Measurements from ENCODE around the gene IFITM5.

IFITM5 gene

GRCh38 chr11:293852-294661, 5.3 kb downstream of the IFITM5 start:
- in situ Hi-C loops (cut with MboI; ENCODE audit: low pct_unique_long_range_greater_than_20kb, low sequenced_read_pairs, unreplicated experiment) = no loop called here
- no peak for TF ChIP-seq CTCF (IDR thresholded peaks at IDR 0.05; ENCODE audit: extremely low read depth, insufficient read depth, missing control alignments)
- no peak for DNase-seq (ENCODE audit: low spot score)

- no peak for TF ChIP-seq CTCF (IDR thresholded peaks at IDR 0.05; ENCODE audit: extremely low read depth, insufficient read depth, missing control alignments)
- DNase-seq (ENCODE audit: low spot score) = no peak
- in situ Hi-C loops (cut with MboI; ENCODE audit: low pct_unique_long_range_greater_than_20kb, low sequenced_read_pairs, unreplicated experiment) = no loop called here
Measured at GRCh38 chr11:293271-293851, 6.0 kb downstream of the IFITM5 start.

GRCh38 chr11:292211-293121, 6.9 kb downstream of the IFITM5 start:
- in situ Hi-C loops (cut with MboI; ENCODE audit: low pct_unique_long_range_greater_than_20kb, low sequenced_read_pairs, unreplicated experiment) = no loop called here
- no peak for DNase-seq (ENCODE audit: low spot score)
- TF ChIP-seq CTCF (IDR thresholded peaks at IDR 0.05; ENCODE audit: extremely low read depth, insufficient read depth, missing control alignments) = no peak

GRCh38 chr11:291281-292210, 7.8 kb downstream of the IFITM5 start:
- in situ Hi-C loops (cut with MboI; ENCODE audit: low pct_unique_long_range_greater_than_20kb, low sequenced_read_pairs, unreplicated experiment) = no loop called here
- no peak for DNase-seq (ENCODE audit: low spot score)
- no peak for TF ChIP-seq CTCF (IDR thresholded peaks at IDR 0.05; ENCODE audit: extremely low read depth, insufficient read depth, missing control alignments)

GRCh38 chr11:290621-291231, 8.6 kb downstream of the IFITM5 start:
- in situ Hi-C loops (cut with MboI; ENCODE audit: low pct_unique_long_range_greater_than_20kb, low sequenced_read_pairs, unreplicated experiment) = no loop called here
- no peak for TF ChIP-seq CTCF (IDR thresholded peaks at IDR 0.05; ENCODE audit: extremely low read depth, insufficient read depth, missing control alignments)
- no peak for DNase-seq (ENCODE audit: low spot score)

Measured in GM13977 (cell line).